OCI-LY3 (cell line): ENCODE measurements around the gene AFTPH.

Experiments
- CTCF ChIP-seq: fragments of 200-600, 300-600 bp; sonication (generic); IDR thresholded peaks from 2 replicates; pipeline ENCODE4 v1.5.1; 2014; ENCODE audit warnings: antibody characterized with exemption, low read length, low read depth
- EZH2phosphoT487 ChIP-seq: fragments of 200-600 bp; shearing (Covaris generic); IDR thresholded peaks from 2 replicates; pipeline ENCODE4 v1.6.1; 2018; ENCODE audit warnings: antibody characterized with exemption, mixed run types, low read depth

- TF ChIP-seq CTCF (no peak), EZH2phosphoT487 (no peak)
These were observed 102.2 kb downstream of the AFTPH start for GRCh38 chr2:64626146-64626809.
